ENCODE results near the gene ZNF24.

ZNF24 gene

DNA sequence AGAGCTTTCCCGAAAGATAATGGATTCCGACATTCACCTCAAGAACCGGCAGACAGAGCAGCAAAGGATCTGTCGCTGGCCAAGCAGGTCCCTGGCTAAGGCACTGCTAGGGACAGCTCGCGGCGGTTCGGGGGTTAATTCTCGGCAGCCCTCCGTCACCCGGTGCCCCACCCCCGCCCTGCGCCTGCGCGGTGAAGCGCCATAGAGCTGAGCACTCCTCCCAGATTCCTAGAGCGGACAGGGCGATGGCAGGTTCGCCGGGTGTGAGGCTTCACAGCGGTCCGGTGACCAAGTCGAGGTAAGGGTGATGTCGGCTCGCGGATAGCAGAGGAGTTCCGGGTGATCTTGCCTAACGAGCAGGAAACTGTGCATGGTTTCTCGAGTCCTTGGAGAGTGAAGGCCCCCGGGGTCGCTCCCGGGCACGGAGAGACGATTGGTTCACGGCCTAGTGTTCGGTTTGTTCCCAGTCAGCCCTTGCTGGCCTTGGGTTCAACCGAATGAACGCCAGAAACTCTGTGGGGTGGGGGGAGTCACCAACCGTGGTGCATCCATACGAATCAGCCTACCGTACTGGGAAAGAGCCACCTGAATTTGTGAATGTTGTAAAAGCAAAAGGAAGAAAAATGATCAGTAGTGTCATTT is 54.0 kb downstream of the ZNF24 start, which contains the start of gene ZSCAN30:
Gene ZSCAN30 (minus strand): TSS at position 136 of the 642 bp plus-strand sequence. CDS start 25,877 bp downstream, outside the sequence.
- peak; percentile 92 to 94 for DNase-seq

DNA sequence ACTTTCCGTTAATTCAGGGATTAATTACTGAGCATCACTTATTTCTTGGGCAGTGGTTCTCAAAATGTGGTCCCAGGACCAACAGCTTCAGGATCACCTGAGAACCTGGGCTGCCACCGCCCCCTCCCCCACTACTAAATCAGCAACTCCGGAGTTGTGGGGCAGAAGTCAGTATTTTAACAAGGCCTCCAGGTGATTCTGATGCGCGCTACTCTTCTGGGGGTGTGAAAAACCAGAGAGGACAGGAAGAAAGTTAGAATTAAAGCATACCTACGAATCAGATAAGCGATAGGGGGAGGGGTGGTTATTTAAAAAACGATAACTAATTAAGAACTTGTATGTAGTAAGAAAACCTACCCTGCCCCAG is 54.5 kb downstream of the ZNF24 start:
- peak in 1 of 2 donors; percentile 65 for DNase-seq

DNA sequence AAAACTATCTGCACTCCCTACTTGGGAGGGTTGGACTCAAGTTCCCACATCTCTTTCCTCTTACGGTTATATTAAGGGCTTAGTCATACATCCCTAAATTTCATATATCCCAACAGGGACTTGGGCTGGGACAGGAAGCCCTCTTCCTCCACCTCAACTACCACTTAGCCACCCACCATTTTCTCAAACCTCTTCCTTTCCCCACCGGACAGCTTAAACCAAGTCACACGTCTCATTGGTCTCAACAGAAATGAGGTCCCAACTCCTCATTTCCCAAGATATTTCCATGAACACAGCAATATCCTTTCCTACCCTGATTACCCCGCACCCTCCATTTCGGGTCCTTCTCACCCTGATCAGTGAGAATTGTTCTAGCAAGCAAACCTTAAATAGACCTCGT is 54.9 kb downstream of the ZNF24 start:
- DNase-seq: no peak

DNA sequence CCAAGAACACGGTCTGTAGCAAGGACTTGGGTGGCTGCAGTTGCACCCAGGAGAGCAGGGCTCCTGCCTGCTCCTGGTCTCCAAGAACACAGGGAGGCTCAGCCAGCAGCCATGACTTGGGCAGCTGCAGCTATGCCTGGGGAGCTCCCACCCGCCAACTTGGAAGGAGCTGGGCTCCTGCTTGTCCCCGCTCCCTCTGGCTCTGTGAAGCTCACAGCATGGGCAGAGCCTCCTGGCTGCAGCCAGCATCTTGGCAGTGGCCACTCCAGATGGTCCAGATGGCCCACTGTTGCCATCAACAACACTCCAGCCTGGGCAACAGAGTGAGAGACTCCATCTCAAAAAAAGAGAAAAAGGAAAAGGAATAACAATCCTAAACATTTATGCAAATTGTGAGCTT is 59.4 kb downstream of the ZNF24 start:
- no peak for DNase-seq

DNA sequence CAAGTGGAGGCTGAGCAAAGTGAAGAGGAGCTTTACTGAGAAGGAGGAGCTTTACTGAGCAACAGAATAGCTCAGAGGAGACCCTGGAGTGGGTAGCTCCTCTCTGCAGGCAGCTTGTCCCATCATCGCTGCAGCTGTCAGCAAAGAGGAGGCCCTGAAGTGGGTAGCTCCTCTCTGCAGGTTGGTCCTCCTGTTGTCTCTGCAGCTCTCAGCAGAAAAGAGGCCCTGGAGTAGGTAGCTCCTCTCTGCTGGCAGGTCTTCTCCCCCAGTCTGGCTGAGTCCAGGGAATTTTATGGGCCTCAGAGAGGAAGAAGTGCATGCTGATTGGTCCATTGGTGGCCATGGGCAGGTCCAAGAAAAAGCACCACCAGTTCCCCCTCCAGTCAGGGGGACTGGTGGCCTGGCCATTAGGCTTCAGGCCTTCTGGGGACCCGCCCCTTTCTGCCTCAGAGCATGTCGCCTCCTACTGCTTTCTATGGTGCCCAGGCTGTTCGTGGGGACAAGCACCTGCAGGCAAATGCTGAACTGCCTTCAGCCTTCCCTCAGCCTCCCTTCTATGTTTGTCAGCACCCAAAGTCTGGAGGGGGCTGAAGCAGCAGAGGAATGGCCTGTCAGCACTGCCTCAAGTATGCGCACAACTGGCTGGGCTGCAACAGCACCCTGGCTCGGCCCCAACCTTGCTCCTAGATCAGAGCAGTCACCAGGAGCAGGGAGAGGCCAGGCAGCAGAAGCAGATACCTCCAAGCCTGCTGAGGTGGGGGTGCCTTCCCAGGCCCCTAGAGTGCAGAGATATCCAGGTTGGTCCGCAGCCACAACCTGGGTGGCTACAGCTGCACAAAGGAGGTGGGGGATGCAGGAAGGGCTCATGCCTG is 60.1 kb downstream of the ZNF24 start:
- DNase-seq: no peak

DNA sequence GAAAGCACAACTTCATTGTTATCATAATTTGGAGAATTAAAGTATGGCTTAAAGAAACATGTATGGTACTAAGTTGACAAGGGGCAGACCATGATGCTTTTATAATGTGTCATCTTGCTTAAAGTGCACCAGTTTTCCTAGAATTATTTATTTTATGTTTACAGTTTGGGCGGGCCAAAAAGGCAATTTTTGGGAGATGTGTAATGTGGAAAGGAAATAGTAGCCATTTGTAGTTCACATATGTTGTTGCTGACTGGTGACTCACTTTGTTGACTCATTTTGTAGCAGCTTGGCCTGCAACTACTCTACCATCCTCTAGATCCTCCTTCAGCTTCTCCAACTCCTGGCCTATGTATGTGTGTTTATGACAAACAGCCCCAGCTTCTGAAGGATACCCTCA is 61.9 kb downstream of the ZNF24 start:
- DNase-seq: no peak
